GM23248 (cell line): Measurements from ENCODE around the gene PLA2G2E.

Source experiments
- EZH2 ChIP-seq: fragments of 200-600 bp; sonication (generic); IDR thresholded peaks from 2 replicates; pipeline ENCODE4 v1.6.1; 2018; ENCODE audit warnings: antibody characterized with exemption, mild to moderate bottlenecking; ENCODE audit not compliant: insufficient read depth, poor library complexity, severe bottlenecking
- EZH2phosphoT487 ChIP-seq: fragments of 200-600 bp; sonication (generic); IDR thresholded peaks from 2 replicates; pipeline ENCODE4 v1.6.1; 2018; ENCODE audit warnings: antibody characterized with exemption, moderate library complexity, mild to moderate bottlenecking, low read depth; ENCODE audit not compliant: insufficient read depth

GRCh38 chr1:19942088-19942487 is 18.7 kb upstream of the PLA2G2E start:
- no peak for TF ChIP-seq EZH2phosphoT487
- TF ChIP-seq EZH2, result no peak
